DMS153 treated with DMSO at 0.1 percent for 48 hours (cell line): Measurements from ENCODE around the gene PTPRN2.

Experiments used
- DNase-seq: peaks from one replicate; lab custom pipeline; 2025; ENCODE audit not compliant: unreplicated experiment; lab: John Stamatoyannopoulos, UW

The PTPRN2 gene

DNA sequence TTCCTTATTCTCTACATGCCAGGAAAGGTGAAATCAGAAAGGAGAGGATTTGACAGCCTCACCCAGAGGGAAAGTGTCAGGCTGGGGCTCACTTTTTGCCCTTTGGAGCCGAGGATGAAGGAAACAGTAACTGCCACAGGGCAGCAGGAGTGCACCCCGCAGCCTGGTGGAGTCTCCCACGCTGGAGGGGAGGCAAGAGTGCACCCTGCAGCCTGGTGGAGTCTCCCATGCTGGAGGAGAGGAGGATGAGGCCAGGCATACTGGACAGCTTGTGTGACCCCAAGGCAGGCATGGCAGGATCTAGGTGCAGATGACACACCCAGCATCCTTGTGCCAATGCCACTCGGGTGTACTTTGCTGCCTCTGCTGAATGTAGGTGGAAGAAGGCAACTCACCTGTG, 766.8 kb downstream of the PTPRN2 start:
- no peak for DNase-seq

DNA sequence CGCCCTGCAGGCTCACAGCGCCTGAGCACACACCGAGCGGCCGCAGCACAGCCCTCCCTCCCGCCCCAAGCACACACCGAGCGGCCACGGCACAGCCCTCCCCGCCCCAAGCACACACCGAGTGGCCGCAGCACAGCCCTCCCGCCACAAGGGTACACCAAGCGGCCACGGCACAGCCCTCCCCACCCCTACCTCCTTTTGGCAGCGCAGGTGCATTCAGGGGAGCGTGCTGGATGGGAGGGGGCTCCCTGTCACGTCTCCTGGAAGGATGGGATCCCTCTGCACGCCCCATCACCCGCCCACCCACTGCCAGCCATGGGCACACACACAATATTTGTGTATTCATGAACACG, 768.2 kb downstream of the PTPRN2 start:
- no peak for DNase-seq

DNA sequence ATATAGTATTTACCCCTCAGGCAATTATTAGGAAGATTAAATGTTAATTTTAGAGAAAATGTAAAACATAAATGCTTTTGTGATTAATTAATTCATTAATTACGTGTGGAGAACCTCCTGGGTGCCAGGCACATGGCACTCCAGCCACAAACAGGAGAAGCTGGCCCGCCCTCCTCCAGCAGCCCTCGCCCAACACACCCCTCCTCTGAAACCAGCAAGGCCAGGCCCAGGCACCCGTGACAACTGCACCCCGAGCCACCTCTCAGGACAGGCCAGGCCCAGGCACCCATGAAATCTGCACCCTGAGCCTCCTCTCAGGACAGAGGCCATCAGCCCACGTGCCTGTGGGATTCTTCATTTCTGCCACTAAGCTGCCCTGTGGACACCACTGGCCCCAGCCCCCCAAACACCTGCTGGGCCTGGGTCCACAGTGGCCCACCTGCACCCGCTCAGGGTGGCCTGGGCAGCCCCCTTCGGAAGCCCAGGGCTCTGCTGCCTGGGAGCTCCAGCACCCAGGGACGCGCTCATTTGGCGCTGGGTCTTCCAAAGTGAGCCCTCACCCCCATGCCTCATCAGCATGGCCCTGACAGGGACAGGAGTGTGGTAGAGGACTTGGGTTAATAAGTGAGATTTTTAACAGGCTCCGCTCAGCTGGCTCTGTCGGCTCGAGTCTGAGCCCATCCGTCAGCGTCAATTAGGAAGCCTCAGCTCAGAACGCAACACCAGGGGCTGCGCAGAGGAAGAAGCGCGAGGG, 768.7 kb downstream of the PTPRN2 start:
- no peak for DNase-seq

DNA sequence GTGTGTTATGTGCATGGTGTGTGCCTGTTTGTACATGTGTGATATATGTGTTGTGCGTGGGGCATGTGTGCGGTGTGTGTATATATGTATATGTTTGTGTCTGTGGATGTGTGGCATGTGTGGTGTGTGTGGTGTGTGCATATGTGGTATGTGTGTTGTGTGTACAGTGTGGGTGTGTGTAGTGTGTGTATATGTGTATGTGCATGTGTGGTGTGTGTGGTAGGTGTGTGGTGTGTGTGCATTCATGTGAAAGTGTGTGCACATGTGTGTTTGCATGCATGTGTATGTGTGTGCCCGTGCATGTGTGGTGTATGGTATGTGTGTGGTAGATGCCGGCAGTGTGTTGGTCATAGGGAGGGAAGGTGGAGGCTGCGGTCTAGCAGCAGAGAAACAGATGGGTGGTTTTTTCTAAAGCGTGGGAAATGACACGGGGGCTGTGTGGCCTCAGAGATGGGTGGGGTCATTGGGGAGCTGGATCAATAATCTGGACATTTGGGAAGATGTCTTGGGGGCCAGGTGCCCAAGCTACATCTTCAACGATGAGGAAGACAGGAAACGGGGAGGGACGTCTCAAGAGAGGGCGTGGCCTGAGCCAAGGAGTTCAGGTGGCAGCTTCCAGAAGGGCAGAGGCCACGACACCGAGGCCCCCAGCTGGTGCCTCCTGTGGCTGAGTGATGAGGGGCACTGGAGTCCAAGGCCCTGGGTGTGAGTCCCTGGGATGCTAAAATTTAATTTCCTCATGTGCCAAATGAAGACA, 769.5 kb downstream of the PTPRN2 start:
- no peak for DNase-seq

DNA sequence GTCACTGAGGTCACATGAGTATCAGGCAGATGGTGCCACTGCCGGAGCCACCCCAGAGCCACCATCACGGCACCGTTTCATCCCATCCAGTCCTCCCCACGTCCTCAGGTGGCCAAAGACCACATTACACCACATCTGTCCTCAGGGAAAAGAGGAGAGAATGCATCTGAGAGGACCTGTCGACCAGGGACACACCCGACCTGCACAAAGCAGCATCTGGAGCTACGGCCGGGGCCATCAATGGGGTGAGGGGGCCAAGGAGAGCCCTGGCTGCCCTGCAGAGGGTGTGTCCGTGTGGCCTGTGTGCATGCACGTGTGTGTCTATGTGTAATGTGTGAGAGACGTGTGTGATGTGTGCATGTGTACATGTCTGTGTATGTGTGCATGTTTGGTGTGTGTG, 770.2 kb downstream of the PTPRN2 start:
- DNase-seq = no peak

DNA sequence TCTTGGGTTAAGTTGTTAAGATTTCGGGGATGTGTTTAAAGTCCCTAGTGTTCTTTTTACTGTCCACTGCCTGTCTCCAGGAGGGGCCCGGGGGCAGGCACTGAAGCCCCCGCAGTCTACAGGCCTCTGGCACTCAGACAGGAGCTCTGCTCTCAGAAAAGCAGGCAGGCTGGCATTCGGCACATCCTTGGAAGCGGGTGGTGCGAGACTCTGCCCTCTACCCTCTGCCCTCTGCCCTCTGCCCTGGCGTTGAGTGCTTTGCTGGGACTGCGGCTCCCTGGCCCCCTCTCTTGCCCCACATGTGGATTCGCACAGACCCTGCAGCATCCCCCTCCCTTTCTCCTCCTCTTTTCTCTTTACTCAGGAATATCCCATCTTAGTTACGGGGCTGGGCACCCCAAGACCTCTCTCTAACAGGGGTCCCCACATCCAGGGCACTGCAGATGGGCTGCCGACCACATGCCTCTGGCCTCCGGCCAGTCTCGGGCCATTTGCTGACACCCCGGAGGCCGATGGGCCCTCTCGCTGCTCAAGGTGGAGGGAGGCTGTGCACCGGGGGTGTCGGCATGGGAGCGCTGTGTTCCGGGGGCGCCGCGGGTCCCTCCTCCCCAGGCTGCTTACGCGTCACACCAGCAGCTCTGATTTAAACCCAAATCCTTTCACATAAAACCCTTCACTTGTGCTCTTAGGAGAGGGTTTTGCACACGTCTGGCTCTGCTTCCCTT, 770.9 kb downstream of the PTPRN2 start:
- DNase-seq = no peak

DNA sequence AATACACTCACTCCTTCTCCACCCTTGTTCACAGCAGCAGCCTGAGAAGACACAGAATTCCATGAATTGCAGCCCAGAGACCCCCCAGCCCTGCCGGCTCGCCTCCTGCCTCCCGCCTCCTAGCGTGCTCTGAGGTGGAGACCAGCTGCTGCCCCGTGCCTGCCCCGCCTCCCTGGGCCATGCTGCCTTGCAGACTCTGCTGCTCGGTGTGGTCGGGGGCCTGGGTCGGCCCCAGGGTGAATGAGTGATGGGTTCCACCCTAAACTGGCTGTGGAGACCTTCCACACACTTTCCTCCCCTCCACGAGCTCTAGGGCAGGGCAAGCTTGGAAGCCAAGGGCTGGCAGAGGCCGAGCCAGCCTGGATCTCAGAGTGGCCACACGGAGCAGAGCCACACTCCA, 771.5 kb downstream of the PTPRN2 start:
- no peak for DNase-seq

DNA sequence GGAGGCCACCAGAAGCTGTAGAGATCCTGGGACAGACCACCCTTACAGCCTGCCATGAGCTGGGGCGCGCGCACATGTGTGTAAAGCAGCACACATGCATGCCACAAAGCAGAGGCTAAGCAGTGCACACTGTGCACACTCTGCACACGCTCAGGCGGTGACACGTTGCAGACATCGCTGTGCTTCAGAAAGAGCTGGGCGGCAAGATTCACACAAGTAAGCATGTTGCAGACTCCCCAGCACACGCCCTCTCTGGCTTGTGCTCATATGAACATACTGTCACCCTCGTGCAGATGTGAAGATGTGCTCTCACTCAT, 772.0 kb downstream of the PTPRN2 start:
- no peak for DNase-seq

DNA sequence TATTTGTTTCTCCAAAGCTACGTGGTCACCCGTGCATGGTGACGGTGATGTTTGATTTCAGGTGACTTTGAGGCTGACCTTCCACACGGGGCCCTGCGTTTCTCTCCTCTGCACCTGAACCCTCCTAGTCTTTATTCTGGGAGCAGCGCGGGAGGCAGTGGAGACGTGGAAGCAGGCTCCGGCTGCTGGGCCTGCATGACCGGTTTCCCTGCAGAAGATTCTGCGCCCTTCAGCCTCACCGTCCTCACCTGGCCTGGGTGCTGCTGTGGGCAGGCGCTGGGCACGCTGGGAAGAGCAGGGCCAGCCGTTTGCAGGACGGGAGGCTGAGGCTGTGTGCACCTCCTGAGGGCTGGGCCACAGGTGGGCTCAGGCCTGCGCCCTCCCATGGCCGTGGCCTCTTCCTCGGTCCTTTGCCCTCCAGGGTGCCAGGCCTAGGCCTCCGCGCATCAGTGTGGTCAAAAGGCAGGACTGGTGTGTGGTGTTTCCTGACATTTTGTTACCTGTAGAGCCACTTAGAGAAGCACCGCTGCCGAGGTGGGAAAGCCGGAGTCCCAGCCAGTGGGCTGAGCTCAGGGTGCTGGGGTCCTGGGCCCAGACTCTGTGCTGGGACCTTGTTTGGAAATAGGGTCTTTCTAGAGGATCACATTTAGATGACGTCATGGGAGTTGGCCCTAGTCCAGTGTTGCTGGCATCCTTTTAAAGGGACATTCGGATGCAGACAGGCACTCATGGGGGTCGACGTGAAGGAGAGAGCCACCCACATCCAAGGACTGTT, 772.5 kb downstream of the PTPRN2 start:
- DNase-seq = no peak

DNA sequence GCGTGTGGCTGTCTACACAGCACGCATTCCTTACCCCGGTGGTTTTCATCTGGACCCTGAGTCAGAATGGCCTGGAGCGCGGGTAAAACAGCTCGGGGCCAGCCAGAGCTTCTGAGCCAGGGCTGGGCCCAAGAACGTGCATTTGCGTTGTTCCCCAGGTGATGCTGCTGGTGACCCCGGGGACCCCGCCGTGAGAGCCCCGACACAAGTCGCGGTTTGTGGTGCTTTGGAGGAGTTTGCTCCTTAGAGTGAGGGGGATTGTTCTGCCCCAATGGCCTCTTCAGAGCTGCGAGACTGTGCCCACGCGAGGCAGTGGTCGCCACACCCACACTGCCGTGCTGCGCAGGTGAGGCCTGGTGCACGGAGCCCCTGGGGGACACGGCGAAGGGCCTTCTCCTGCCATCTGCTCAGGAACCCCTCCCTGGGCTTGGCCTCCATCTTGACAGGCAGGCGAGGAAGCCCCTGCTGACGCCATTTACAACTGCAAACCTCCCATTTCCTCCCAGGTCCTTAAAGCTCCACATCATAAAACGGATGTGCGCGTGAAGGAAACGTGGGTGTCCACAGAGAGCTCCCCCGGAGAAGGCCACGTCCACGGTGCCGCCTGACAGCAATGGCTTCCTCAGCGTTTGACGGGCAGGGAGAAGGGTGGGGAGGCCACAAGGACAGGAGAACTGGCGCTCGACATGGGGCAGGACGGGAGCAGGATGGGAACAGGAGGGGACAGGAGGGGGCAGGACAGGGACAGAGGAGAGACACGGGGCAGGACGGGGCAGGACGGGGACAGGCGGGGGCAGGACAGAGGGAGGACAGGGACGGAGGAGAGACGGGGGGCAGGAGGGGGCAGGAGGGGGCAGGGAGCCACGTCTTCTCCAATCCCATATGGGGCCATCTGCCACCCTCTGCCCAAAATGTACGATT, 773.6 kb downstream of the PTPRN2 start:
- DNase-seq = no peak

DNA sequence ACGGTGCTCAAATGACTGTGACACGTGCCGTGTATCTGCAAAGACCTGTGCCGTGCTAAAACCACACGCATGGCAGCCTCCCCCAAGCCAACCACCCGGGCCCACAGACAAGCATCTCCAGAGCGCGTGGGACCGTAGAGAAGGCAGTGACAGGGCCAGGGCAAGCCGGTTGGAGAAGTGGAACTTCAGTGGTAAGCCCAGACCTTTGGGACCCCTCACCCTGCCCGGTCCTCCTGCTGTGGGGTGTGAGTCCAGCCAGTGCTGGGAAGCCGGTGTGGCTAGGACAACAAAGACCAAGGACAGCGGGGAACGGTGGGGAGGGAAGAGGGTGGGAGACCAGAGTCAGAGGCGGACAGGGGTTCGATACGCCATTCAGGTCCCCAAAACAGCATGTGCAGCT, 774.6 kb downstream of the PTPRN2 start:
- no peak for DNase-seq

DNA sequence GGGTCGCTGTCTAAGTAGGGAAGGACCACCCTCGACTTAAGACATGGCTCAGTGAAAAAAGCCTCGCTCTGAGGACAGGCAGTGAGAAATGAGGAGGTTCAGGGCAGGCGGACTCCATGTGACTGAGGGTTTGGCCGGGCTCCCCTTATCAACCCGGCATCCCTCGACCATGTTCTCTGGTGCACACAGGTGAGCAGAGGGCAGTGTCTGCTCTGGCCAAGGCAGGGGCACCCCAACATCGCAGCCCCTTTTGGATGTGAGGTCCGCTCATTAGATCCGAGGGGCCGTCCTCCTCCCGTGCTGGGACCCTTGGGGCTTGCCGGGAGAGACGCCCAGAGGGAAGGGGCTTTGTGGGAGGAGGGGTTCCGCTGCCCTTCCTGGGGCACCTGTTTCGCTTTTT, 775.7 kb downstream of the PTPRN2 start:
- no peak for DNase-seq

DNA sequence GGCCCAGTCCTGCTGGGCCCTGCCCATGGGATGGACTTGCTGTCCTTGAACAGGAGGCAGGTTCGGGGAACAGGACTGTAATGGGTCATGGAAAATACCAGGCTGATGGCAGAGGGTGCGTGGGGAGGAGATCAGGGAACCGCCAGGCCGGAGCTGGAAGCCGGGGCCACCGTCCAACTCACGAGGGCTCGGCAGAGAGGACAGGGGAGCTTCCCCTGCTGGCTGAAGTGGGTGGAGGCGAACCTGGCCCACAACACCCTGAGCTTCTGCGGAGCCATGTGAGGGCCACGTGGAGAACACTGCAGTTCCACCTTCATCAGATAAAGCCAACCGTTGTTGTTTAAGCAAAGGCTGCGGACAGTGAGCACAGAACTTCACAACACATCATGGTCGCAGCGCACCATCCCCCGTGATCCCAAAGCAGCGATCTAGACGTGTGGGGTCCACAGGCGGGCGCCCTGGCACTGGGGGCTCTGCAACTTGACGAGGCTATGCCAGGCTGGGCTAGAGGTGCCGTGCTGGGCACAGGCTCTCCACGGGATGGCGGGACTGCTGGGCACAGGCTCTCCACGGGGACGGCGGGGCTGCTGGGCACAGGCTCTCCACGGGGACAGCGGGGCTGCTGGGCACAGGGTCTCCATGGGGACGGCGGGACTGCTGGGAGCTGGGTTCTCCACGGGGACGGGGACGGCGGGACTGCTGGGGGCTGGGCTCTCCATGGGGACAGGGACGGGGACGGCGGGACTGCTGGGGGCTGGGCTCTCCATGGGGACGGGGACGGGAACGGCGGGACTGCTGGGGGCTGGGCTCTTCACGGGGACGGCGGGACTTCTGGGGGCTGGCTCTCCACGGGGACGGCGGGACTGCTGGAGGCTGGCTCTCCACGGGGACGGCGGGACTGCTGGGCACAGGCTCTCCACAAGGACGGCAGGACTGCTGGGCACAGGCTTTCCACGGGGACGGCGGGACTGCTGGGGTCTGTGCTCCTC, 777.5 kb downstream of the PTPRN2 start:
- no peak for DNase-seq

DNA sequence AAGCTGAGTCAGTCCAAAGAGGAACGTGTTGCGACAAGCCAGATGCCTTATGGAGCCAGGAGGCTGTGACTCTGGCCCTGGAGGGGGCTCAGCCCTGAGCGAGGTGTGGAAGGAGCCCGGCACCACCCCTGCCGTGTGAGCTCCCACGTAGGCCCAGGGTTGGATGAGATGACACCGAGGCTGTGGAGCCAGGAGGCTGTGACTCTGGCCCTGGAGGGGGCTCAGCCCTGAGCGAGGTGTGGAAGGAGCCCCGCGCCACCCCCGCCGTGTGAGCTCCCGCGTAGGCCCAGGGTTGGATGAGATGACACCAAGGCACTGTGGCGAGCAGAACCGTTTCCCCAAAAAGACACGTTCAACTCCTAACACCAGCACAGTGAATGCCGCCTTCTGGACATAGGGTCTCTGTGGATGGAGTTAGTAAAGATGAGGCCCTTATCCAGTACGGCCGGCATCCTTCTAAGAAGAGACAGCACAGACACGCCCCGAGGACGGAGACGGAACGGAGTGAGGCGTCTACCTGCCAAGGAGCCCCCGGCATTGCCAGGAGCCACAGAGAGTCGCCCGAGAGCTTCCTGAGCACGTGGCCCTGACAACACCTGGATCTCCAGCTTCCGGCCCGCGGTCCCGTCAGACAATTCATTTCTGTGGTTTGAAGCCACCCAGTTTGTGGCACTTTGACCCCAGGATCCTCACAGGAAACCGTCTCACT, 778.3 kb downstream of the PTPRN2 start:
- no peak for DNase-seq

DNA sequence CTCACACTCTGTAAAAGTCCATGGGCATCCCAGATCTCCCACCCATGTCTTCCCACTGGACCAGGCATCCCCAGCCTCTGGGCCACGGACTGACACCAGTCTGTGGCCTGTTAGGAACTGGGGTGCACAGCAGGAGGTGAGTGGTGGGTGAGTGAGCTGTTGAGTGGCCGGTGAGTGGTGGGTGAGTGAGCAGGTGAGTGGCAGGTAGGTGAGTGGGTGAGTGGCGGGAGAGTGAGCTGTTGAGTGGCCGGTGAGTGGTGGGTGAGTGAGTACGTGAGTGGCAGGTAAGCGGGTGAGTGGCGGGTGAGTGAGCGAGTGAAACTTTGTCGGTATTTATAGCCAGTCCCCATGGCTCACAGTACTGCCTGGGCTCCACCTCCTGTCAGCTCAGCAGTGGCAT, 779.6 kb downstream of the PTPRN2 start:
- DNase-seq = no peak

DNA sequence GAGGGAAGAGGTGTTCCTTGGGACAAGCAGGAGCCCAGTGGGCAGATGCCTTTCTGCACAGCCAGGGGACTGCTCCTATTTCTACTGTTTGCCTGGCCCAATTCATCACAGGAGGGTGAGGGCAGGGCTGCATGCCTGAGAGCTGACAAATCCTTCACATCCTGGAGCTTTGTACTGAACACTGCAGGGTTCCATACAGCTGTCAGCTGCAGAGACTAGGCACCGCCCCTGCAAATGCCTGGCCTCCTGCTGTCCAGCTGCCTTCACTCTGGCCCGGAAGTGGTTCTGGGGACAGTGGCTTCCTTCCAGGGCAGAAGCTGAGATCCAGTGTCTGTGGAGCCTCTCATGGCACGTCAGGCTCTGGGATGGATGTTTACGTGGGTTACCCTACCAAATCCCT, 780.1 kb downstream of the PTPRN2 start:
- no peak for DNase-seq

DNA sequence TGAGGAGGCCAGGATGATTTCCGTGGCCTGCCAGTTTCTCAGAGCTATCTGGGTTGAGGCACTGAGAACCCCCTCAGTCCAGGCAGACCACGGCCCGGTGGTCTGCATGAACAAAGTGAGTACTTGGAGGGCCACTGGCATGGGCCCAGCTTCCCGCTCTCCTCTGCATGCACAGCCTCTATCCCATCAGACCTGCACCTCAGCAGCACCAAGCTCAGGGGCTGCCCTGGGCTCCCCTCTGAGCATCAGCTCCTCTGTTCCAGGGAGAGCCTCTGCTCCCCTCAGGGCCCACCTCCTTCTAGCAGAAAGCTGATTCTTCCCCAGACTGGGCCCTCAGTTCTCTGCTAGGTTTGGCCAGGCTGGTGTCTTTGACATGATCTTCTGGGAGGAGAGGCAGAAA, 780.9 kb downstream of the PTPRN2 start:
- no peak for DNase-seq

DNA sequence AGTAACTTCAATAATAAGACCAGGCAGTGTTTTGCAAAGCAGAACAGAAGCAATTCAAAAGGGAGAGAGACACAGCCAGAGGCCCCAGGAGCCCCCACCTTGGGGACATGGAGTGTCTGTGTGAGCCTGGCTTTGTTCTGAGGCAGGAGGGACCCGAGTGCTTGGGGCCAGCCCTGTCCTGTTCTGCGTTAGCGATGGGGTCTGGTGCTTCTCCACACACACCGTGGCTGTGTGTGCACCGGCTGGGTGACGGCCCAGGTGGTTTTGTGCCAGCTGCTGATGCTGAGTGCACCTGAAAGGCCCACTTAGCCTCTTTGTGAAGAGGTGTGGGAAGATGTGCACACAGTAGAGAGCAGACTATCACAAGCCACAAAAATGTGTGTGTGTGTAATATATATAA, 781.9 kb downstream of the PTPRN2 start:
- DNase-seq = no peak

DNA sequence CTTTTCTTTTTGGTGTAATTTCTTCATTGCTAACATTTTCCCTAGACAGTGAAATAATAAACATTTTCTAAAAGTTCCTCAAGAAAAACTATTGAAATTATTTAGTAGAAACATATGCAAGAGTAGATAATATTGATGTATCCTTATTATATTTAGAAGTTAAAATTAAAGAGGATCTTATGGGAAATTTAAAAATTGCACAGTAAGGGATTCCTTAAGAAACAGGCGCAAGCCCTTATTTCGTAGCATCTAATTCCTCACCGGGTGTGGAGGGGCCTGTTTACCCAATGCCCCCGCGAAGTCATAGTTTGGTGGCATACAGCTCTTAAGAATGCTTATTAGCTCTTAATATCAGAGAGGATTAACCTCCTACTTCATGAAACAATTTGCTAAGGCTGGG, 783.7 kb downstream of the PTPRN2 start:
- no peak for DNase-seq
